Measurements from ENCODE around the gene XYLT1. TPM values are rescaled to one million over a fixed set of nuclear protein-coding genes. Genes with fewer than 3 reads are reported as not detected.

The XYLT1 gene
- total and polyA plus RNA-seq, 10 of the 15 experiments (the other 5 are each of a cell fraction or from before 2014, with no cell fraction given) = 0.88 to 14.8 (median 5.8) TPM

- TF ChIP-seq PKNOX1 (IDR thresholded peaks at IDR 0.05) = 0 out of 2 replicates have a peak, but pooled peaks have one; percentile 44
- TF ChIP-seq HDAC2 (IDR thresholded peaks at IDR 0.05) = no peak
- peak; percentile 49; the same call in 1 of the 3 replicates for TF ChIP-seq POU2F2 (IDR thresholded peaks at IDR 0.05; ENCODE audit: borderline replicate concordance, low read depth, low read length)
- peak; percentile 19; the same call in 1 of the 2 replicates for TF ChIP-seq RAD21 (IDR thresholded peaks at IDR 0.05; ENCODE audit: insufficient read depth, low read depth, low read length)
Measured at GRCh38 chr16:17408955-17409441, 61.8 kb downstream of the XYLT1 start (continued).

GRCh38 chr16:17408296-17408695 lies 62.5 kb downstream of the XYLT1 start:
- Histone ChIP-seq H2AFZ (ENCODE audit: control insufficient read depth, low read depth, low read length) (no peak overlapping the region), H3K9ac (ENCODE audit: control insufficient read depth, insufficient read depth, low read length) (no peak overlapping the region), H3K4me2 (ENCODE audit: control insufficient read depth, insufficient read depth) (peak overlapping the region; percentile 71), H3K4me3 (no peak overlapping the region), H3K36me3 (ENCODE audit: control insufficient read depth in 2 of 2, insufficient read depth in 2 of 2, low read length in 1 of 2) (no peaks in the 10 kb centered on the region), H3K79me2 (ENCODE audit: control insufficient read depth, insufficient read depth, low read length) (no peaks in the 10 kb centered on the region), H3K27ac (ENCODE audit: control insufficient read depth, insufficient read depth) (peak overlapping the region; percentile 77), H4K20me1 (ENCODE audit: control insufficient read depth, insufficient read depth) (no peaks in the 10 kb centered on the region), H3K4me1 (ENCODE audit: control insufficient read depth, insufficient read depth, low read length) (peaks cover 41% of the 10 kb centered on the region), H3K9me3 (replicated peaks; ENCODE audit: control insufficient read depth, insufficient read depth, low read length) (no peaks in the 10 kb centered on the region; the same call in 1 of the 3 replicates), H3K27me3 (replicated peaks in 1 of 2; ENCODE audit: control insufficient read depth in 2 of 2, insufficient read depth in 2 of 2, low read length in 1 of 2) (no peaks in the 10 kb centered on the region)
- WGBS (ENCODE audit: insufficient coverage, insufficient replicate concordance, low lambda C conversion rate, missing lambda C conversion rate) = 99% methylated on average over 5 of the region's 5 CpGs
- TSS peak; percentile 68 for BruUV-seq (replicated peaks)
- in situ Hi-C loops (cut with MboI) (no loop called here), intact Hi-C loops (cut with micrococcal nuclease; ENCODE audit: unreplicated experiment) (loop anchor here (10.0 kb wide), 1 partner anchor 127 kb away; no protein-coding TSS in a partner anchor)
- no peak for TF ChIP-seq POU2F2 (IDR thresholded peaks at IDR 0.05; ENCODE audit: borderline replicate concordance, low read depth, low read length)
- TF ChIP-seq PAX8 (IDR thresholded peaks at IDR 0.05) = no peak
- TF ChIP-seq FOS (IDR thresholded peaks at IDR 0.05; ENCODE audit: borderline replicate concordance, extremely low read depth, insufficient read length) = no peak
- no peak for TF ChIP-seq CREB1 (IDR thresholded peaks at IDR 0.05; ENCODE audit: low read depth)
- TF ChIP-seq KAT2A (conservative IDR thresholded peaks at IDR 0.05; ENCODE audit: control insufficient read depth, low read depth, low read length) = no peak
- TF ChIP-seq MEF2A (IDR thresholded peaks at IDR 0.05; ENCODE audit: insufficient read depth, low read depth, low read length) = no peak
- TF ChIP-seq BHLHE40 (IDR thresholded peaks at IDR 0.05; ENCODE audit: borderline replicate concordance in 1 of 2, low read depth in 2 of 2, low read length in 1 of 2) = no peak
- TF ChIP-seq BCL3 (IDR thresholded peaks at IDR 0.05; ENCODE audit: borderline replicate concordance, insufficient read depth, low read depth, low read length, poor library complexity, severe bottlenecking) = no peak
- TF ChIP-seq E4F1 (IDR thresholded peaks at IDR 0.05; ENCODE audit: borderline replicate concordance, partially characterized antibody) = no peak
- no peak for TF ChIP-seq SUZ12 (IDR thresholded peaks at IDR 0.05; ENCODE audit: unreplicated experiment)
- TF ChIP-seq LARP7 (IDR thresholded peaks at IDR 0.05) = no peak
- TF ChIP-seq ATF3 (IDR thresholded peaks at IDR 0.05; ENCODE audit: borderline replicate concordance, extremely low read depth, low read depth, low read length) = no peak
- no peak for TF ChIP-seq MTA2 (IDR thresholded peaks at IDR 0.05; ENCODE audit: low read depth)
- no peak for ATAC-seq
- RAD21 ChIA-PET (ENCODE audit: unreplicated experiment) = interaction anchor here (0.9 to 1.8 kb wide), 6 partner anchors 8 to 97 kb away, joined by 3 to 8 read pairs (median 4); no protein-coding TSS in a partner anchor
- FAIRE-seq = no peak
- SMC1A ChIA-PET (ENCODE audit: uncharacterized antibody, unreplicated experiment) = interaction anchor here (1.1 to 2.3 kb wide), 6 partner anchors 9 to 62 kb away, joined by 3 to 12 read pairs (median 6); no protein-coding TSS in a partner anchor
- CTCF ChIA-PET = interaction anchor here (1.0 to 3.0 kb wide), 2 partner anchors 60 to 61 kb away, joined by 3 to 20 read pairs; no protein-coding TSS in a partner anchor
- POLR2A ChIA-PET = interaction anchor here (0.9 to 1.1 kb wide), 3 partner anchors 29 to 62 kb away, joined by 3 to 5 read pairs (median 5); no protein-coding TSS in a partner anchor
- no peak for DNase-seq (ENCODE audit: low read depth, low spot score)

Data from GM12878 (cell line).